GM06990 (cell line): Measurements from ENCODE around the gene SPEM1.

ENCODE experiments used
- DNase-seq: peaks from one replicate; pipeline ENCODE4 v3.0.0-alpha.2; 2011; ENCODE audit not compliant: insufficient read length; ENCODE audit errors: extremely low read depth
- H3K27me3 ChIP-seq: replicated peaks from 2 replicates; pipeline ENCODE4 v1.6.0; 2011; ENCODE audit warnings: low read length; ENCODE audit not compliant: control insufficient read depth, insufficient read depth
- H3K36me3 ChIP-seq: 2 replicates; pipeline ENCODE4 v1.5.1; 2011; ENCODE audit warnings: low read length; ENCODE audit not compliant: control insufficient read depth, insufficient read depth
- H3K4me3 ChIP-seq: replicated peaks from 2 replicates; pipeline ENCODE4 v1.5.1; 2011; ENCODE audit warnings: low read depth, mild to moderate bottlenecking, control low read depth, low read length
- CTCF ChIP-seq: IDR thresholded peaks from 2 replicates; pipeline ENCODE4 v1.5.1; 2011; ENCODE audit warnings: low read length, control low read depth, mild to moderate bottlenecking, inconsistent platforms; ENCODE audit not compliant: insufficient read depth, poor library complexity, severe bottlenecking

The SPEM1 gene

GRCh38 chr17:7464081-7464480, 44.0 kb downstream of the SPEM1 start:
- no peak for DNase-seq
- Histone ChIP-seq H3K27me3 (no peaks in the 10 kb centered on the region), H3K4me3 (no peak overlapping the region), H3K36me3 (peaks cover 4% of the 10 kb centered on the region)
- TF ChIP-seq CTCF: no peak

DNA sequence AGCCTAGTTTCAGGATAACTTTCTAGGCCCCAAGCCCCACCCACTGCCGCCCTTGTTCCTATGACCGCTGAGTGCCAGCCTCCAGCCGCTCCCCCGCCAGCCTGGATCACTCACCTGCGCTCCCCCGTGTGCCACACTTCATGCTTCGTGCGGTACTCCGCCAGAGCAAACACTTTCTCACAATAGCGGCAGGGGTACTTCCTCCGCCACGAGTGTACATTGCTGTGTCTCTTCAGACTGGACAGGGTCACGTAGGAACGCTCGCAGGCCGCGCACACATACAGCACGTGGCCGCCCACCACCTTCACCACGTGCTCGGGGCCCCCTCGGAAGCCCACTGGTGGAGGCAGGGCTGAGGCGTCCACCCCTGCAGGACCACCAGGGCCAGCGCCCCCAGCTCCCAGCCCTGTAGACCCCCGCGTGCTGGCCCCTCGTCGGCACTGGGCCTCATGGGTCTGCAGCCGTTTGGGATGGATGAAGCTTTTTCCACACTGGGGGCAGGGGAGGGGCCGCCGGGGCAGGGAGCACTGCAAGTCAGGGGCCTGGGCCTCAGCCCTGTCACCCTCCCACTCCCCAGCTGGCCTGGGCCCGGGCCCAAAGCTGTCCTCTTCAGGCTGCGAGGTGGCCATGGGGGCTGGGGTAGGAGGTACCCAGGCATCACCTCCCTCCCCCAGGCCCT, 45.6 kb downstream of the SPEM1 start:
- Histone ChIP-seq H3K4me3 (no peak overlapping the region), H3K27me3 (no peaks in the 10 kb centered on the region), H3K36me3 (peaks cover 4% of the 10 kb centered on the region)
- DNase-seq: no peak
- TF ChIP-seq CTCF: no peak

GRCh38 chr17:7466318-7466638, 46.2 kb downstream of the SPEM1 start:
- no peaks in the 10 kb centered on the region for H3K27me3 ChIP-seq
- no peak overlapping the region for H3K4me3 ChIP-seq
- no peak for DNase-seq
- no peak for TF ChIP-seq CTCF
- H3K36me3 ChIP-seq: peaks cover 4% of the 10 kb centered on the region

DNA sequence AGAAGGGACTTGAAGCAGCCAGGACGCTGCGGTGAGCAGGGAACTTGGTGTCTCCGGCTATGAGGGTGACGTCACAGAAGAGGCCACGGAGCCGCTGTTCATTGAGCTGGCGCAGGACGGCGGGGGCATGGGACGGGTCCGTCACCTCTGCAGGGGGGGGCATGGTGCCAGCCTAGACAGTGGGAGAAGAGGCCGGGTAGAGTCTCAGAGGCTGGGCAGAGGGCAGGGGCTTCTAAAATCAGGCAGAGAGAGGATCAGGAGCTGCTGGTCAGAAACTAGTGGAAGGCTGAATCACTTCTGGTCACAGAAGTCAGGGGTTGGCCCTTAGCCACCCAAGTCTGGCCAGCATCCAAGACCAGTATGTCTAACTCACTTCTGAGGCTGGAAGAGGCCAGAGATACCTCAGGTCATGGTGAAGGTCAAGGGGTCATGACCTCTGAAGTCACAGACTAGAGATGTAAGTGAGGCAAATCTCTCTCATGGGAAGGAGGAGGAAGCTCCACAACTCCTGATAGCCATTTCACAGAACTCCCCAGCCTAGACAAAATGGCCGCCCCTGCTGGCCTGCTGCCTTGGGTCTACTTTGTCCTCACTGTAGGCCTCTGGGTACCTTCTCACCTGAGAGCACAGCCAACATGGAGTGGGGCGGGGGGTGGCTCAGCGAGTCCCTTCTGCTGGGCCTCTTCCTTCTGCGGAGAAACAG, 46.7 kb downstream of the SPEM1 start:
- no peak for DNase-seq

DNA sequence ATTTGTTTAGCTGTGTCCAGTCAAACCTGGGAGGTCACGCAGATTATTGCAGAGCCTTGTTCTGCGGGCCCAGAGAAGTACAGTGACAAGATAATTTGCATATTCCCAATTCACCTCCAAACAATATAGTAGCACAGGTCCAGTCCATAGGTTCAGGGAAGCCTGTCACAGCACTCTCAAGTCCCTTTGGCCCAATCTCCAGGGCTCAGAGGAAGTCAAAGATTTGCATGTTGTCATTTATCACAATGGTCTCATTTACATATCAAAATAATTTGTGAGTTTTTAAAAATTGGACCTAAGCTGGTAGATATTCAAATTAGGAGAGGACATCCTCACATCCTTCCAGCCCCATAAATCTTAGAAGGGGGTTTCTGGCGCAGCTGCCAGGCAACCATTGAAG, 47.4 kb downstream of the SPEM1 start:
- no peak for DNase-seq
- Histone ChIP-seq H3K4me3 (no peak overlapping the region), H3K36me3 (peaks cover 4% of the 10 kb centered on the region), H3K27me3 (no peaks in the 10 kb centered on the region)
- TF ChIP-seq CTCF: no peak

More for the DNA sequence above, 46.7 kb downstream of the SPEM1 start:
- no peaks in the 10 kb centered on the region for H3K27me3 ChIP-seq
- TF ChIP-seq CTCF: no peak
- H3K36me3 ChIP-seq: peaks cover 4% of the 10 kb centered on the region
- no peak overlapping the region for H3K4me3 ChIP-seq
